GM18519 (cell line): ENCODE results near the gene SLC2A10.

Experiments used
- ATAC-seq: cut with Tn5 transposase; IDR thresholded peaks from one replicate; pipeline ENCODE4 v1.9.1; 2021; ENCODE audit warnings: mild to moderate bottlenecking, moderate library complexity; ENCODE audit not compliant: unreplicated experiment, low FRiP score

SLC2A10 gene

DNA sequence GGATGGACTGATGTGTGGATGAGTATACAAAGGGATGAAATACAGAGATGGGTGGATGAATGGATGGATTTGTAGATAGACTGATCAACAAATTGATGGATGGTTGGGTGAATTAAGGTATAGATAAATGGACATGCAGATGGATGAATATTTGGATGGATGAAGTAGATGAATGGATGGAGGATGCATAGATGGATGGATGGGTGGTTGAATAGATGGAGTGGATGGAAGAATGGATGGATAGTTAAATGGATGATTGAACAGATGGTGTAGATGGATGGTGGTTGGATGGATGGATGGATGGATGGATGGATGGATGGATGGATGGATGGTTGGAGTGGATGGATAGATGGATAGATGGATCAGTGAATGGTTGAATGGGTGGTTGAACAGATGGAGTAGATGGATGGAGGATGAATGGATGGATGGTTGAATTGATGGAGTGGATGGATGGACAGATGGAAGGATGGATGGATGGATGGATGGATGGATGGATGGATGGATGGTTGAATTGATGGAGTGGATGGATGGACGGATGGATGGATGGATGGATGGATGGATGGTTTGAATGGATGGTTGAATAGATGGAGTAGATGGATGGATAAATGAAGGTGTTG lies 15.0 kb downstream of the SLC2A10 start:
- ATAC-seq: no peak

GRCh38 chr20:46725186-46726165 lies 16.0 kb downstream of the SLC2A10 start:
- ATAC-seq: no peak

- ATAC-seq: no peak
These were observed 22.3 kb downstream of the SLC2A10 start for GRCh38 chr20:46731770-46732169.

- no peak for ATAC-seq
These were observed 26.0 kb downstream of the SLC2A10 start for GRCh38 chr20:46735436-46735835.

DNA sequence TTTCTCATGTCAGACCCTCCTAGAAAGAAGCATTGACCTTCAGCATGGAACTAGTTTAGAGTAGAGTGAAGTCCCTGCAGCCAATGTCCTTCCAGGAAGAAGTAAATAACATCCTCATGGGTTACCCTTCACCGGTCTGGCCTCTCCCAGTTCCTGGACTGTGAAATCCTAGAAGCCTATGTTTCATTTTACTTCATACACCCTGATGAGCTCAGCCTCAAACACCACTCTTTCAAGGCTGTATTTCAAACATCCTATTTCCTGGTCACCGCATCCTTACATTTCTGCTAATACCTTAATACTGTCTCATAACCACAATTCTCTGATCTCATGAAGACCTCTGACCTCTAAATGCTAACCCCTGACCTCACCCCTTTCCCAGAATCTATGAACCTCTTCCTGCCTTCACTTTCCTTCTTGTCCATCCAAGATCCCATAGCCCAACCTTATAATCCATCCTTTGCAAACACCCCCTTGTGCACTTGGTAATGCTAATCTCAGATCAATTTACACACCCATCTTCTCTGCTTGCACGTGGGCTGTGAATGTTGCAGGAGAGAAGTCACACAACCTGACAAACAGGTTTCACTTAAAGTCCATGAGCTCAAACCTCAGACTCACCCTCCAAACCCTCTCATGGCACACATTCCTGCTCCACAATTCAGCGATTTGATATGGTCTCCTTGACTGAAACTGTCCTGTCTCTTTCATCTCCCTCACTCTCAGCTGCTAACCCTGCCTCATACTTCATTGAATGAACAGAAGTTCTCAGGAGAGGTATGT lies 30.2 kb downstream of the SLC2A10 start:
- no peak for ATAC-seq

GRCh38 chr20:46740214-46740609 lies 30.8 kb downstream of the SLC2A10 start:
- no peak for ATAC-seq

- ATAC-seq: no peak
These were observed 32.6 kb downstream of the SLC2A10 start for GRCh38 chr20:46741924-46742668.

GRCh38 chr20:46742669-46743045 lies 33.2 kb downstream of the SLC2A10 start:
- no peak for ATAC-seq

DNA sequence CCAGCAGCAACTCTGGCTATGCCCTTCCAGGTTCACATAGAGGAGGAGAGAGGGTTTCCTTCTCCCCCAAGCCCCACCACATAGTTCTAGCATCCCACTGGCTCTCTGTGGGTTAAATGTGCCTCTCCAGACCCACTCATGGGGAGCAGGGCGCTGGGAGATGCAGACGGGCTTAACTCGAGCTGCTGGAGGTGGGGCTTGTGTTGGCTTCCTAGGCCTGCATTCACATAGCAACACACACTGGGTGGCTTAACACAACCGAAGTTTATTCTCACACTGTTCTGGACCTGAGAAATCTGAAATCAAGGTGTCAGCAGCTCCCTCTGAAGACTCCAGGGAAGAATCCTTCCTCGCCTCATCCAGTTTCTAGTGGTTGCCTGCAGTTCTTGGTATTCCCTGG lies 33.6 kb downstream of the SLC2A10 start:
- no peak for ATAC-seq

DNA sequence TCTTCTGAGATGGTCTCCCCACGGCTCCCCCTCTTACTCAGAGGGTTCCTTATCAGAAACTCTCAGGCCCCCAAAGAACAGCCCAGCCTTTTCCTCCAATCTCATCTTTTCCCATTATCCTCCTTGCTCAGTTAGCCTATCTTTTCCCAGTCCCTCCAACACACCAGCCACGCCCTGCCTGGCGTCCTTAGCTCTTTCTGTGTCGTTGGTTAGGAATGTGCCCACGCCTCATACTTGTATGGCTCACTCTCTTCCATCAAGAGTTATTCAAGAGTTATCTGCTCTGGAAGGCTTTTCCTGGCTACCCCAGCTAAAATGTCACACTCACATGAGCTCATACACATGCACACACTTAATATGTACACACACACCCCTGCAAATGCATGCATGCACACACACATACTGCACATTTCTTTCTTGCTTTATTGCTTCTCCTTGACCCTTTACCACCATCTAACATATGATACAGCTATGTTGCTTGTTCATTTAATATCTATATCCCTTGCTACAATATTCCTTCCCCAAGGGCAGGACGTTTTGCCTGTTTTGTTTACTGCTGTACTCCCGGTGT lies 37.6 kb downstream of the SLC2A10 start:
- ATAC-seq: no peak

DNA sequence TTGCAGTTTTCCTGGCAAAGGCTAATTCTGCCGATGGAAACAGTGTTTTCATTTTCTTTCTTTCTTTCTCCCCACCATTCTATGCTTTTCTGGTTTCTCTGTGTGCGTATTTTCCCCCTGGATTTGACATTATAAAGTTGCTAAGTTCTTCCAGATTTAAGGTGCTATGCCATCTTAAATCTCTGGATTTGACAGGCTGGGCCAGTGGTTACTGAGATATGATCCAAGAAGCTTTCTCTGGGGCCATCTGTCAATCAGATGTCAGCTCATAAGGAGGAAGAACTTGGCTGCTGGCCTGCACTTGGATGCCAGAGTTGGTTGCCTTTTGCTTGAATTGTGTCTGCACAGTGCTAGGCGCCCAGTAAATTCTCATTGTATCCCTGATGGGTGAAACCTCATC lies 39.7 kb downstream of the SLC2A10 start:
- no peak for ATAC-seq

- ATAC-seq: no peak
These were observed 42.4 kb downstream of the SLC2A10 start for GRCh38 chr20:46751856-46752255.

DNA sequence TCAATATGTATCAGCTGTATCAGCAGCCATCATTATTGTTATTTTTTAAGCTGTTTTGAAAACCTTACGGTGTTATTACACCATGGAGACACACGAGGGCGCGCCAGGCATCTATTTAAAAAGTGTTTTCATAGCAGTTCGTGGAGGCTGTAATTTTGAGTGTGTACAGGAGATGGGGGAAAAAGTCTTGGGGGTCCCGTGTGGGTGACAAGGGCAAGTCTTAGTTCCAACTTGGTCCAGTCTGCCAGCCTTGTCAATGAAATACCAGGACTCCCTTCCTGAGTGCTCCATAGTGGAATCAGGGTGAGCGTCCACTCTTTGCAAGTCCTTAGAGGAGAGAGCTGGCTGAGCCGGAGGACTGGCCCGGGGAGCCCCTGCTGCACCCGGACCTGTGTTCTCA lies 43.3 kb downstream of the SLC2A10 start:
- ATAC-seq: no peak

GRCh38 chr20:46755483-46756413 lies 46.3 kb downstream of the SLC2A10 start:
- ATAC-seq: no peak

DNA sequence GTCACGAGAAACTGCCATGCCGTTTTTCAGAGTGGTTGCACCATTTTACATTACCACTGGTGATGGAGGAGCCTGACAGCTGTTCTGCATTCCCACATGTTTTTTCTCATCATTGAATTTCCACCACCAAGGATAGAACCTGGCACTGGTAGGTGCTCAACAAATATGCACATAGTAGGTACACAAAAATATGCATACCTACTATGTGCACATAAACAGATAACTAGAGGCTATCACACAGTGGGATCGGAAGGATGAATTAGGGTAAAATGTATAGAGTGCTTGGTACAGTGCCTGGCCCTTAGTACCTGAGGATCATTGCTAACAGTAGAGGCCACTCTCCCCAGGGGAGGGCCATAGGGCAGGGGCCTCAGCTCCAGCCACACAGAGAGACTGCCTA lies 47.0 kb downstream of the SLC2A10 start:
- ATAC-seq: no peak

- ATAC-seq: no peak
These were observed 47.7 kb downstream of the SLC2A10 start for GRCh38 chr20:46757135-46757534.

DNA sequence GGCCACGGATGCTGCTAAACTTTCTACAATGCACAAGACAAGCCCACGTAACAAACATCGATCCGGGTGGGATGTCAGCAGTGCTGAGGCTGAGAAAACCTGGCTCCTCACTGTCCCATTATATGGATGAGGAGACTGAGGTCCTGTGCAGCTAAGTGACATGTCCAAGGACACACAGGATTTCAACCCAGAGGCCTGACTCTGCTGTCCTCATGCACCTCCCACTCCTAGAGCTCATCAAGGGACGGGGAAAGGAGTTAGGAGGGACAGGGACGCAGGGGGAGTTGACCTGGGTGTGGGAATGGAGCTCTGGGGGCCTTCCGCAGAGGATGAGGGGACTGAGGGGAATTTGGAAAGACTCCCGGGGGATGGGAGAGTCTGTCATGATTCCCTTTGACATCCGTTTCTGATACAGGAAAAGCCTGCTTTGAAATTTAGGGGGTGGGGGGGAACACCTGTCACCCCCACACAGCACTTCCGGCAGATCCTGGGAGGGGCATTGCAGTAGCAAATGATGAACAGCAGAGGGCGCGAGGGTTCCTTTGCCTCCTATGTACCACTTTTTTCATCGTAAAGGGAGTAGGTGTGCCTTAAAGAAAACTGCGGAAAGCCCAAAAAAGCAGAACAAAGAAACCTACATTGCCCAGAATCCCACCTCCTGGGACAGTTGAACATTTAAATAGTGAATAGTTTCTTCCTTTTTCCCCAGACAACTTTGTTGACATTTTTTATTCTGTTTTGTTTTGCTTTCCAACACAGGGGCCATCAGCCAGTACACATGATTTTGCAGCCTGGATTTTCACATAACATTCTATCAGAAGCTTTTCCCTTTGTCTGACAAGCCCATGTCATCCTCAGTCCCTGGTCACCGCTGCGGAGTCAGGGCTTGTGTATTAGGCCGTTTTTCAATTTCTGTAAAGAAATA lies 48.6 kb downstream of the SLC2A10 start:
- ATAC-seq: no peak
